ENCODE measurements around the gene C8B.

The C8B gene

GRCh38 chr1:56972976-56973375, 7.2 kb upstream of the C8B start:
- no peaks in the 10 kb centered on the region for H3K9me3 ChIP-seq
- no peaks in the 10 kb centered on the region for H3K36me3 ChIP-seq
- H3K27me3 ChIP-seq = no peaks in the 10 kb centered on the region
- H3K4me1 ChIP-seq (ENCODE audit: control insufficient read depth in 1 of 2, insufficient read depth in 1 of 2, low read depth in 1 of 2, low read length in 1 of 2) = peaks cover 0 to 5% of the 10 kb centered on the region in 2 experiments
- H3K27ac ChIP-seq = no peak overlapping the region
- no peak overlapping the region for H3K4me3 ChIP-seq (ENCODE audit: low read depth in 1 of 2, low read length in 1 of 2)
- TF ChIP-seq, protein P1, sequence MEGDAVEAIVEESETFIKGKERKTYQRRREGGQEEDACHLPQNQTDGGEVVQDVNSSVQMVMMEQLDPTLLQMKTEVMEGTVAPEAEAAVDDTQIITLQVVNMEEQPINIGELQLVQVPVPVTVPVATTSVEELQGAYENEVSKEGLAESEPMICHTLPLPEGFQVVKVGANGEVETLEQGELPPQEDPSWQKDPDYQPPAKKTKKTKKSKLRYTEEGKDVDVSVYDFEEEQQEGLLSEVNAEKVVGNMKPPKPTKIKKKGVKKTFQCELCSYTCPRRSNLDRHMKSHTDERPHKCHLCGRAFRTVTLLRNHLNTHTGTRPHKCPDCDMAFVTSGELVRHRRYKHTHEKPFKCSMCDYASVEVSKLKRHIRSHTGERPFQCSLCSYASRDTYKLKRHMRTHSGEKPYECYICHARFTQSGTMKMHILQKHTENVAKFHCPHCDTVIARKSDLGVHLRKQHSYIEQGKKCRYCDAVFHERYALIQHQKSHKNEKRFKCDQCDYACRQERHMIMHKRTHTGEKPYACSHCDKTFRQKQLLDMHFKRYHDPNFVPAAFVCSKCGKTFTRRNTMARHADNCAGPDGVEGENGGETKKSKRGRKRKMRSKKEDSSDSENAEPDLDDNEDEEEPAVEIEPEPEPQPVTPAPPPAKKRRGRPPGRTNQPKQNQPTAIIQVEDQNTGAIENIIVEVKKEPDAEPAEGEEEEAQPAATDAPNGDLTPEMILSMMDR (IDR thresholded peaks at IDR 0.05) = no peak

GRCh38 chr1:56970280-56970679, 4.5 kb upstream of the C8B start:
- TF ChIP-seq, protein P1 (IDR thresholded peaks at IDR 0.05) = no peak
- Histone ChIP-seq H3K27ac (no peak overlapping the region), H3K27me3 (no peaks in the 10 kb centered on the region), H3K9me3 (no peaks in the 10 kb centered on the region), H3K4me3 (ENCODE audit: low read depth in 1 of 2, low read length in 1 of 2) (no peak overlapping the region), H3K4me1 (ENCODE audit: control insufficient read depth in 1 of 2, insufficient read depth in 1 of 2, low read depth in 1 of 2, low read length in 1 of 2) (peaks cover 0 to 5% of the 10 kb centered on the region in 2 experiments), H3K36me3 (no peaks in the 10 kb centered on the region)

- Histone ChIP-seq H3K36me3 (no peaks in the 10 kb centered on the region), H3K4me3 (ENCODE audit: low read depth in 1 of 2, low read length in 1 of 2) (no peak overlapping the region), H3K27me3 (no peaks in the 10 kb centered on the region), H3K9me3 (no peaks in the 10 kb centered on the region), H3K27ac (no peak overlapping the region), H3K4me1 (ENCODE audit: control insufficient read depth in 1 of 2, insufficient read depth in 1 of 2, low read depth in 1 of 2, low read length in 1 of 2) (peaks cover 0 to 1% of the 10 kb centered on the region in 2 experiments)
- TF ChIP-seq, protein P1 (IDR thresholded peaks at IDR 0.05) = no peak
Observed at GRCh38 chr1:56968878-56969495, 3.2 kb upstream of the C8B start.

GRCh38 chr1:56967900-56968832, 2.4 kb upstream of the C8B start:
- Histone ChIP-seq H3K4me1 (ENCODE audit: control insufficient read depth in 1 of 2, insufficient read depth in 1 of 2, low read depth in 1 of 2, low read length in 1 of 2) (no peaks in the 10 kb centered on the region), H3K9me3 (no peaks in the 10 kb centered on the region), H3K4me3 (ENCODE audit: low read depth in 1 of 2, low read length in 1 of 2) (no peak overlapping the region), H3K36me3 (no peaks in the 10 kb centered on the region), H3K27me3 (no peaks in the 10 kb centered on the region), H3K27ac (no peak overlapping the region)
- TF ChIP-seq, protein P1 (IDR thresholded peaks at IDR 0.05) = no peak

GRCh38 chr1:56967355-56967754, 1.5 kb upstream of the C8B start:
- no peaks in the 10 kb centered on the region for H3K27me3 ChIP-seq
- H3K4me3 ChIP-seq (ENCODE audit: low read depth in 1 of 2, low read length in 1 of 2) = no peak overlapping the region
- H3K27ac ChIP-seq = no peak overlapping the region
- no peaks in the 10 kb centered on the region for H3K4me1 ChIP-seq (ENCODE audit: control insufficient read depth in 1 of 2, insufficient read depth in 1 of 2, low read depth in 1 of 2, low read length in 1 of 2)
- no peaks in the 10 kb centered on the region for H3K9me3 ChIP-seq
- TF ChIP-seq, protein P1 (IDR thresholded peaks at IDR 0.05) = no peak
- no peaks in the 10 kb centered on the region for H3K36me3 ChIP-seq

Data from neutrophil (primary cell).